HUDEP-2 (cell line): ENCODE results near the gene STPG3.

Experiments
- DNase-seq, 76 experiments: peaks; one replicate each; lab custom pipeline; 2025; ENCODE audit not compliant: unreplicated experiment in 76 of 76; lab: John Stamatoyannopoulos, UW

Gene STPG3

DNA sequence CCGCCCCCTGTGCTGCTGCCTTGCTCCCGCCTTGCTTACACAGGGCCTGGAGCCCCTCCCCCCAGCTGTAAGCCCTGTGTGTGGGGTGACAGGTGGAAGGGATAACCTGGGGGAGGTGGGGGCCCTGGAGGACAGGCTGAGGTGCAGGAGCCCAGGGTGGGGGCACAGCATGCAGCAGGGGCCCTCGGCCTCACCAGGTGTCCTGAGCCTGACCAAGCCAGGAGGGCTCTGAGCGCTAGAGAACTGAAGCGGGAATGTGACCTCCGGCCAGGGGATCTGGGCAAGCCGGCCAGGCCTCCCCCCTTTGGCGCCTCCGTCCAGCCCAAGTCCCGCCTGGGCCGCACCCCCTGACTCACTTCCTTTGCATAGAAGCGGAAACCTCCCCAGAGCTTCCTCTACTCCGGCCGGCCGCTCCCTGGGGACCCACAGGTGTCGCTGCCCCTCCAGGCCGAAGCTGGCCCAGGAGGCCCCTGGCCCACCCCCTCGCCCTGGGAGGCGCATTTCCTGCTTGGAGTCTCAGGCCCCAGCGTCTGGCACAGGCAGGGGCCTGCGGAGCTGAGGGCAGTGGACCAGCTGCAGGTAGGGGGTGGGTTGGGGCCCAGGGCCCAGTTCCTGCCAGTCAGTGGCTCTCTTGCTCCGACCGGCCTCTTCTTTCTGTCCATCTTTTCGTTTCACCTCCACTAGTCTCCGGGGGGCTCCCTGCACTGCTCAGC is 26.4 kb downstream of the STPG3 start, which contains the start of gene TOR4A:
TSS of gene TOR4A (plus strand) at position 398 of the 713 bp plus-strand sequence. CDS start 964 bp downstream, outside the sequence.
- DNase-seq, result peak in 72 of 76 experiments; percentile 25 to 86 (median 65)

DNA sequence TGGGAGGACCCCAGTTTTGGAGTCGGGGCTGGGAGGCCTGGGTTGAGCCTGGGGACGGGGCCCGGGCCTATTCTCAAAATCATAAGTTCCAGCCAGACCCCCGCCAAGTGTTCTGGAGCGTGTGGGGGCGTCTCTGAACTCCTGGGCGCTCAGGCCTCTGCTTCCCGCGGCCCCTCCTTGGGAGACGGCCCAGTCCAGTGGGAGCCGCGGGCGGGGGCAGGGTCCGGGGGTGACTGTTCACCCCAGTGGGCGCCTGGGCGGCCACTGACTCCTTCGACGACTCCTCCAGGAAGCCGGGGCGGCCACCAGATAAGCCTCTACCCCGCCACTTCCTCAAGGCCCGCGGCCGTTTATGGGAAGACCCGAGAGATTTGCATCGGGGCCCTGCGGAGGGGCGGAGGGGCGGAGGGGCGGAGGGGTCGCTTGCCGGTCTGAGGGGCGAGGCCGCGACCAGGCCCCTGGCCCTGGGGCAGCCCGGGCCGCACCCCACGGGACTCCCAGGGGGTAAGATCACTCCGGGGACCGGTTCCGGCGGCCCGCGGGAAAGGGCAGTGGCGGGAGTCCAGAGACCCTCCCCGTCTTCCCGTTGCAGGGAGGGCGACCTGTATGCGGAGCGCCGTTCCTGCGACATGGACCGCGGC is 27.1 kb downstream of the STPG3 start:
- peak in 16 of 76 experiments; percentile 11 to 41 (median 25) for DNase-seq

GRCh38 chr9:137278721-137279711 is 27.9 kb downstream of the STPG3 start:
- DNase-seq, result no peak

DNA sequence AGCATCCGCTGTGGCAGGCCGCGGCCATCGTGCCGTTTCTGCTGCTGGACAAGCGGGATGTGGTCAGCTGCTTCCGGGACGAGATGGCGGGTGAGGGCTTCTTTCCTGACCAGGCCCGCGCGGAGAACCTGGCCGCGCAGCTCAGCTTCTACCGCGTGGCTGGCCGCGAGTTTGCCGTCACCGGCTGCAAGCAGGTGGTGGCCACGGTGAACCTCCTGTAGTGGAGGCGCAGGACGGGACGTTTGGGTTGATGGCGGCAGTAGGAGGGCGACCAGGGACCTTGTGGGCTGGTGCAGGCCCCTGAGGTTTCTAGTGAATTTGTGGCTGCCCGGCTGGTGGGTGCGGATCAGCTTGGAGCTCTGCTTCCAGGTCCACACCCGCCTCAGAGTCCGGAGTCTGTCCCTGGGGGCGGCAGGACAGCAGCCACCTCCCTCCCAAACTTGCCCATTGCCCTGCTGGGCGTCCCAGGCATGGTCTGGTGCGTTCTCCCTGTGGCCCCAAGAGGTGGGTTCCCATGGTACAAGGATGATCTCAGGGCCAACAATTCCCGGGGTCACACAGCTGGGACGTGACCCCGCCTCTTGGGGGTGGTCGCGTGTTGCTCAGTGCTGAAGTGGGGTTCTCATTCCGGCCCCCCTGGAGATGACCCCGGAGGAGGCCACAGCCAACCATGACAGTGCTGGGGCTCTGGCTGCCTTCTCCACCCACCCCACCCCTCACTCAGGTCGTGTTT is 28.8 kb downstream of the STPG3 start:
- no peak for DNase-seq

GRCh38 chr9:137280474-137281344 is 29.6 kb downstream of the STPG3 start:
- DNase-seq, result no peak

DNA sequence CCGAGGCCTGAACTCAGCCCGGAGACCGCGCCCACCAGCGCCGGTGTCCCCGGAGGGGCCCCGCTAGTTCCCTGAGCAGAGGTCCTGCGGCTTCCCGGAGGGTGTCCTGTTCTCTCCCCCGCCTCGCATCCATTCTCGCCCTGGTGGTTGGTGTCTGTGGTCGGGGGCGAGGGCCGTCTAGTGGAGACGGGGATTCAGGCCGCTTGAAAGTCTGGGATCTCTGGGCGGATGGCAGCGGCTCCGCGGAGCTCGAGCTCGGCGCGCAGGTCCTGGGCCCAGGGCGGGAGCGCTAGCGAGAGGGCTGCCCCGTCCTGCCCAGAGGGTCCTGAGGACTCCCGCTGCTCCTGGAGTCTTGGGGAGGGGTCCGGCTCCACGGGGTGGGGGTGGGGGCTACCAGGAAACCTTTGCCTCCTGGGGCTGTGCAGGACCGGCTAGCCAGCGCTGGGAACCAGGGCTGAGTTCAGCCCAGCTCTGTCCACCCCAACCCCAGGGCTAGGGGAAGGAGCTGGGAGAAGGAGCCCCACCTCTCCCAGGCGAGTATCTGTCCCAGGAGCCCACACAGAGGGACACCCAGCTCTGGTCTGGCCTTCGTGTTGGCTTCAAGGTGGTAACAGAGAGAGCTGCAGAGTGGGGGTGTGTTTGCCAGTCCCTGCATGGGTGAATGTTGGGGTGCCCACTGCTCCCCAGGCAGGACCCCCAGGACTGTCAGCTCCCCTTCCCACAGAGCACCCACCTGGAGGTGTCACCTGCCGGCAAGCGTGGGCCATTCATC is 30.4 kb downstream of the STPG3 start:
- no peak for DNase-seq

DNA sequence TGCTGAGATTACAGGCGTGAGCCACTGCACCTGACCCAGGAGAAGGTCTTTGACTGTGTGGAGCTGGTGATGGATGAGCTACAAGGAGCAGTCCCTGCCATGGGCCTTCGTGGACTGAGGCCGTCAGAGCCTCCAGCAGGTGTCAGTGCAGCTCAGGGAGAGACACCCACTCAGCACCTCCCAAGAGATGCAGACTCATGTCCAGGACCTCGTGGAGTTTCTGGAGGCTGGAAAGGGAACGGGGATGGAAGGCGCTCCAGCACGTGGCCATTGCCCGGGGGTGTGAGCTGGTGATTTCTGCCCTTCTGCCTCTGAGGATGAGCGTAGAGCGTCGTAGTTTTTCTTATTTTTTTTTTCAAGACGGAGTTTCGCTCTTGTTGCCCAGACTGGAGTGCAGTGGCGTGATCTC is 35.9 kb downstream of the STPG3 start:
- DNase-seq, result peak in 43 of 76 experiments; percentile 6 to 61 (median 36)

GRCh38 chr9:137293094-137293481 is 42.0 kb downstream of the STPG3 start:
- DNase-seq, result no peak

- no peak for DNase-seq
Measured at GRCh38 chr9:137293482-137294090, 42.5 kb downstream of the STPG3 start.

- DNase-seq, result peak in 17 of 76 experiments; percentile 5 to 40 (median 30)
Measured at GRCh38 chr9:137294091-137294680, 43.1 kb downstream of the STPG3 start.

DNA sequence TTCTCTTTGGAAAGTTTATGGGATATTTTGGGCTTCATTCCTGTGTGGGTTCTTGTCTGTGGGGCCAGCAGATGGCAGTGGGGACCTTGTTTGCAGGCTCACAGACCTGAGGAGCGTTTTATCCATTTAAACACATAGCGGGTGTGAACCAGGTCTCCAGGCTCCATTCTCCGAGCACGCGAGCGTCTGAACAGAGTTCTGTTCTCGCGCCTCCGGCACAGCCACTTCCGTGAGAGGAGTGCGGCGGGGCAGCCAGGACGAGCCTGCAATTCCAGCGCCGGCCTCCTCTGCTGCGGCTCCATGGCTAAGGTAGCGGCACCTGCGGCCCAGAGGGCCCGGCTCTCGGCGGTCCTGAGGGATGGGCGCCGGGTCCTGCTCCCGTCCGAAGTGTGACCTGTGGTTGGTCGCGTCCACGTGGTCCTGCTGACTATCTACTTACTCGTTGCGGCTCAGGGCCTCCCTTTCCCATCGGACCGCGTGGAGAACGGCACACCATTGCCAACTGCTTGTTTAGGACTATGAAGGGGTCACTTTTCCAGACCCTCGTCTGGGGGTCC is 43.7 kb downstream of the STPG3 start:
- DNase-seq, result peak in 3 of 76 experiments; percentile 18 to 34 (median 20)

- DNase-seq, result peak in 18 of 76 experiments; percentile 6 to 51 (median 25)
Measured at GRCh38 chr9:137295238-137295811, 44.2 kb downstream of the STPG3 start.

- no peak for DNase-seq
Measured at GRCh38 chr9:137295849-137296669, 45.0 kb downstream of the STPG3 start.

GRCh38 chr9:137296670-137297664 is 45.9 kb downstream of the STPG3 start:
- peak in 1 of 76 experiments; percentile 11 for DNase-seq

- DNase-seq, result no peak
Measured at GRCh38 chr9:137297966-137298365, 46.9 kb downstream of the STPG3 start.
